ENCODE results near the gene INTS15.
"Not testable (repeated sequence)": the region's sequence is repeated elsewhere in the genome, so short reads cannot be mapped to it uniquely, and the experiment has no call there.

- TF ChIP-seq, protein P1, sequence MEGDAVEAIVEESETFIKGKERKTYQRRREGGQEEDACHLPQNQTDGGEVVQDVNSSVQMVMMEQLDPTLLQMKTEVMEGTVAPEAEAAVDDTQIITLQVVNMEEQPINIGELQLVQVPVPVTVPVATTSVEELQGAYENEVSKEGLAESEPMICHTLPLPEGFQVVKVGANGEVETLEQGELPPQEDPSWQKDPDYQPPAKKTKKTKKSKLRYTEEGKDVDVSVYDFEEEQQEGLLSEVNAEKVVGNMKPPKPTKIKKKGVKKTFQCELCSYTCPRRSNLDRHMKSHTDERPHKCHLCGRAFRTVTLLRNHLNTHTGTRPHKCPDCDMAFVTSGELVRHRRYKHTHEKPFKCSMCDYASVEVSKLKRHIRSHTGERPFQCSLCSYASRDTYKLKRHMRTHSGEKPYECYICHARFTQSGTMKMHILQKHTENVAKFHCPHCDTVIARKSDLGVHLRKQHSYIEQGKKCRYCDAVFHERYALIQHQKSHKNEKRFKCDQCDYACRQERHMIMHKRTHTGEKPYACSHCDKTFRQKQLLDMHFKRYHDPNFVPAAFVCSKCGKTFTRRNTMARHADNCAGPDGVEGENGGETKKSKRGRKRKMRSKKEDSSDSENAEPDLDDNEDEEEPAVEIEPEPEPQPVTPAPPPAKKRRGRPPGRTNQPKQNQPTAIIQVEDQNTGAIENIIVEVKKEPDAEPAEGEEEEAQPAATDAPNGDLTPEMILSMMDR (IDR thresholded peaks at IDR 0.05): not testable (repeated sequence)
- TF ChIP-seq POLR2A (IDR thresholded peaks at IDR 0.05): not testable (repeated sequence)
These were observed 3.9 kb upstream of the INTS15 start for GRCh38 chr7:6585746-6586432.
